H9 (cell line): ENCODE measurements around the gene LDHAL6B. TPM values are rescaled to one million over a fixed set of nuclear protein-coding genes. Genes with fewer than 3 reads are reported as not detected.

ENCODE experiments used
- DNase-seq: peaks from one replicate; pipeline ENCODE4 v3.0.0-alpha.2; 2017
- H2AFZ ChIP-seq: one replicate; pipeline ENCODE4 v1.6.1; 2013; ENCODE audit warnings: mild to moderate bottlenecking, low read length, control low read depth, moderate library complexity
- H2AK5ac ChIP-seq: 2 replicates; pipeline ENCODE4 v1.6.1; 2013; ENCODE audit warnings: low read length, control low read depth, mixed read lengths; ENCODE audit not compliant: insufficient read length
- H2BK120ac ChIP-seq: one replicate; pipeline ENCODE4 v1.6.1; 2013; ENCODE audit warnings: low read depth, mild to moderate bottlenecking, low read length, control low read depth, inconsistent platforms; ENCODE audit not compliant: poor library complexity, severe bottlenecking
- H2BK12ac ChIP-seq: 2 replicates; pipeline ENCODE4 v1.6.1; 2013; ENCODE audit warnings: low read length, control low read depth, mixed read lengths, low read depth; ENCODE audit not compliant: insufficient read length
- H2BK15ac ChIP-seq: 2 replicates; pipeline ENCODE4 v1.6.1; 2013; ENCODE audit warnings: low read depth, low read length, control low read depth
- H2BK20ac ChIP-seq: one replicate; pipeline ENCODE4 v1.6.1; 2013; ENCODE audit warnings: low read depth, mild to moderate bottlenecking, low read length, control low read depth, inconsistent platforms; ENCODE audit not compliant: poor library complexity, severe bottlenecking
- H2BK5ac ChIP-seq: 2 replicates; pipeline ENCODE4 v1.6.1; 2013; ENCODE audit warnings: low read length, control low read depth, mixed read lengths; ENCODE audit not compliant: insufficient read length
- H3K14ac ChIP-seq: 2 replicates; pipeline ENCODE4 v1.6.1; 2013; ENCODE audit warnings: low read length, control low read depth; ENCODE audit not compliant: insufficient read depth
- H3K18ac ChIP-seq: 2 replicates; pipeline ENCODE4 v1.6.1; 2013; ENCODE audit warnings: low read depth, mild to moderate bottlenecking, mixed read lengths, low read length, control low read depth; ENCODE audit not compliant: insufficient read length
- H3K23ac ChIP-seq: 2 replicates; pipeline ENCODE4 v1.6.1; 2013; ENCODE audit warnings: low read length, control low read depth, mixed read lengths, low read depth; ENCODE audit not compliant: insufficient read length
- H3K23me2 ChIP-seq: 2 replicates; pipeline ENCODE4 v1.6.1; 2013; ENCODE audit warnings: low read depth, mild to moderate bottlenecking, mixed read lengths, low read length, control low read depth; ENCODE audit not compliant: insufficient read length, poor library complexity, severe bottlenecking
- H3K27ac ChIP-seq: 2 replicates; pipeline ENCODE4 v1.5.1; 2013; ENCODE audit warnings: low read length, control low read depth, mixed read lengths, low read depth; ENCODE audit not compliant: insufficient read length
- H3K27me3 ChIP-seq: 2 replicates; pipeline ENCODE4 v1.6.1; 2013; ENCODE audit warnings: low read length, control low read depth, inconsistent platforms; ENCODE audit not compliant: insufficient read depth
- H3K4ac ChIP-seq: 2 replicates; pipeline ENCODE4 v1.6.1; 2013; ENCODE audit warnings: low read depth, mild to moderate bottlenecking, control low read depth, inconsistent platforms, low read length, moderate library complexity
- H3K4me1 ChIP-seq: 2 replicates; pipeline ENCODE4 v1.6.1; 2013; ENCODE audit warnings: low read length, control low read depth, inconsistent platforms; ENCODE audit not compliant: insufficient read depth
- H3K4me2 ChIP-seq: 2 replicates; pipeline ENCODE4 v1.6.1; 2013; ENCODE audit warnings: low read length, control low read depth, mixed read lengths; ENCODE audit not compliant: insufficient read length, insufficient read depth
- H3K56ac ChIP-seq: 2 replicates; pipeline ENCODE4 v1.6.1; 2013; ENCODE audit warnings: low read depth, mild to moderate bottlenecking, mixed read lengths, low read length, control low read depth; ENCODE audit not compliant: insufficient read length
- H3K79me1 ChIP-seq: 2 replicates; pipeline ENCODE4 v1.6.1; 2013; ENCODE audit warnings: low read depth, mild to moderate bottlenecking, moderate library complexity, low read length, control low read depth, inconsistent platforms; ENCODE audit not compliant: insufficient read depth, poor library complexity, severe bottlenecking
- H3K79me2 ChIP-seq: 2 replicates; pipeline ENCODE4 v1.6.1; 2013; ENCODE audit warnings: low read length, control low read depth, inconsistent platforms; ENCODE audit not compliant: insufficient read depth
- H3K9ac ChIP-seq: 2 replicates; pipeline ENCODE4 v1.6.1; 2013; ENCODE audit warnings: low read length, control low read depth, mixed read lengths; ENCODE audit not compliant: insufficient read length; ENCODE audit errors: extremely low read depth
- H3K9me3 ChIP-seq: one replicate; pipeline ENCODE4 v1.6.1; 2013; ENCODE audit warnings: low read depth, low read length, inconsistent platforms; ENCODE audit not compliant: control insufficient read depth
- H3T11ph ChIP-seq: one replicate; pipeline ENCODE4 v1.6.1; 2013; ENCODE audit warnings: mild to moderate bottlenecking, low read length, control low read depth, inconsistent platforms
- H4K20me1 ChIP-seq: one replicate; pipeline ENCODE4 v1.6.1; 2013; ENCODE audit not compliant: control insufficient read depth, insufficient read length, insufficient read depth
- H4K5ac ChIP-seq: 2 replicates; pipeline ENCODE4 v1.6.1; 2013; ENCODE audit warnings: low read depth, mild to moderate bottlenecking, mixed read lengths, low read length, control low read depth; ENCODE audit not compliant: insufficient read length
- H4K8ac ChIP-seq: replicated peaks from 2 replicates; pipeline ENCODE4 v1.6.1; 2013; ENCODE audit warnings: low read length, control low read depth, mixed read lengths, low read depth; ENCODE audit not compliant: insufficient read length
- H4K91ac ChIP-seq: 2 replicates; pipeline ENCODE4 v1.6.1; 2013; ENCODE audit warnings: low read depth, mild to moderate bottlenecking, moderate library complexity, mixed read lengths, low read length, control low read depth; ENCODE audit not compliant: insufficient read length
- H3K27ac Mint-ChIP-seq, 3 experiments: 2 replicates in 2 of 3; 3 replicates in 1 of 3; pipeline ENCODE4 v1.8.0; 2020 to 2021; ENCODE audit warnings: mixed read lengths in 3 of 3, mild to moderate bottlenecking in 1 of 3, moderate library complexity in 1 of 3
- H3K27me3 Mint-ChIP-seq: 2 replicates; pipeline ENCODE4 v1.8.0; 2021; ENCODE audit warnings: low read depth, mild to moderate bottlenecking, moderate library complexity, mixed read lengths
- H3K36me3 Mint-ChIP-seq, 3 experiments: 2 replicates in 2 of 3; 3 replicates in 1 of 3; pipeline ENCODE4 v1.8.0; 2020 to 2021; ENCODE audit warnings: low read depth in 3 of 3, mixed read lengths in 3 of 3; ENCODE audit not compliant: insufficient read depth in 1 of 3
- H3K4me1 Mint-ChIP-seq, 2 experiments: 2 replicates each; pipeline ENCODE4 v1.8.0; 2020; ENCODE audit warnings: mixed read lengths in 2 of 2
- H3K4me3 Mint-ChIP-seq, 2 experiments: 2 replicates in 1 of 2; 3 replicates in 1 of 2; pipeline ENCODE4 v1.8.0; 2020 to 2021; ENCODE audit warnings: mild to moderate bottlenecking in 2 of 2, mixed read lengths in 2 of 2, moderate library complexity in 1 of 2
- H3K9me3 Mint-ChIP-seq, 2 experiments: 2 replicates in 1 of 2; 3 replicates in 1 of 2; pipeline ENCODE4 v1.8.0; 2020; ENCODE audit warnings: mild to moderate bottlenecking in 2 of 2, mixed read lengths in 2 of 2, moderate library complexity in 1 of 2
- CTCF ChIP-seq: fragments of 200-600 bp; sonication (generic); conservative IDR thresholded peaks from 3 replicates; pipeline ENCODE4 v1.8.0; 2021; ENCODE audit warnings: antibody characterized with exemption, mild to moderate bottlenecking
- WGBS: extraction: QIAGEN DNeasy Blood & Tissue Kit; methylation state at CpG from one replicate; pipeline ENCODE4 v1.1.7; 2013; ENCODE audit warnings: missing lambda C conversion rate, low lambda C conversion rate, mixed read lengths; ENCODE audit not compliant: insufficient read length; ENCODE audit errors: extremely low coverage; 5-methylcytosine and 5-hydroxymethylcytosine counted together
- total RNA-seq: library from RNA; stranded (reverse); gene quantifications from 2 replicates; pipeline ENCODE4 v1.2.1, GENCODE V29; 2021

Gene LDHAL6B
- total RNA-seq, 1 experiment from 2014 or later: not detected

DNA sequence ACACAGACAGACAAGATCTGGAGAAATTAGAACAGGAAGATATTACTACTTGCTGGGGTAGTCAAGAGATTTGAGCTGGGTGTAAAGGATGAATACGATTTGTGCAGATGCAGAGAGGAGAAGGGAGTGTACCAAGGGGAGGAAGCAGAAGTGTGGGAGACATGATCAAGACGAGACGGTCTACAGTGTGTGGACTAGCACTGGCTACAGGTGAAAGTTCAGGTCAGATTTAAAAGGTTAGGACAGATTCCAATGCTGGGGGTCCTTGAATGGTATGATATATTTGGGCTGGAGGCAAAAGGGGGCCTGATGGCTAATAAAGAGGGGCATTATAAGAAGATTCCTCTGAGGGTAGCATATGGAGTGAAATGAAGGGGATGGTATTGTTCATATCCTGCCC lies 12.1 kb downstream of the LDHAL6B start:
- Mint-ChIP-seq H3K4me1 (no peaks in the 10 kb centered on the region), H3K9me3 (no peaks in the 10 kb centered on the region), H3K36me3 (peaks cover 8 to 79% (median 74%) of the 10 kb centered on the region in 3 experiments; a peak in 6 of 7 replicates), H3K27me3 (no peaks in the 10 kb centered on the region), H3K27ac (no peak overlapping the region; a peak in 1 of 7 replicates), H3K4me3 (no peak overlapping the region)
- H3K18ac ChIP-seq: no peak overlapping the region
- no peak overlapping the region for H2BK20ac ChIP-seq
- no peak for TF ChIP-seq CTCF
- H3K79me1 ChIP-seq: no peaks in the 10 kb centered on the region
- no peaks in the 10 kb centered on the region for H3K23me2 ChIP-seq
- no peak overlapping the region for H3T11ph ChIP-seq
- no peak overlapping the region for H3K9ac ChIP-seq
- H4K8ac ChIP-seq: no peak overlapping the region
- no peaks in the 10 kb centered on the region for H3K27me3 ChIP-seq
- no peak overlapping the region for H4K5ac ChIP-seq
- H3K56ac ChIP-seq: no peak overlapping the region
- no peak overlapping the region for H3K4ac ChIP-seq
- no peak overlapping the region for H3K14ac ChIP-seq
- no peak overlapping the region for H2BK120ac ChIP-seq
- H2BK15ac ChIP-seq: no peak overlapping the region
- no peak overlapping the region for H4K91ac ChIP-seq
- no peak overlapping the region for H2BK5ac ChIP-seq
- DNase-seq: no peak
- H2AFZ ChIP-seq: no peak overlapping the region
- no peak overlapping the region for H2BK12ac ChIP-seq
- H4K20me1 ChIP-seq: no peaks in the 10 kb centered on the region
- no peaks in the 10 kb centered on the region for H3K79me2 ChIP-seq
- H3K4me2 ChIP-seq: no peak overlapping the region
- no peaks in the 10 kb centered on the region for H3K4me1 ChIP-seq
- no peaks in the 10 kb centered on the region for H3K9me3 ChIP-seq
- WGBS: no CpG with 5 or more reads among the region's 3 CpGs
- H2AK5ac ChIP-seq: no peak overlapping the region
- no peak overlapping the region for H3K23ac ChIP-seq
- H3K27ac ChIP-seq: no peak overlapping the region
